Measurements from ENCODE around the gene CFAP61.

CFAP61 gene

GRCh38 chr20:20201639-20202038 is 149.3 kb downstream of the CFAP61 start:
- intact Hi-C loops (cut with DNase I), result no loop called here
- peak in 9 of 42 donors; percentile 16 to 56 (median 31) for DNase-seq

- DNase-seq, result no peak
- intact Hi-C loops (cut with DNase I), result no loop called here
Measured at GRCh38 chr20:20202768-20203167, 150.4 kb downstream of the CFAP61 start.

GRCh38 chr20:20203784-20204183 is 151.5 kb downstream of the CFAP61 start:
- intact Hi-C loops (cut with DNase I), result no loop called here
- DNase-seq, result no peak

- no peak for DNase-seq
- intact Hi-C loops (cut with DNase I), result no loop called here
Measured at GRCh38 chr20:20204256-20204655, 151.9 kb downstream of the CFAP61 start.

GRCh38 chr20:20205141-20205861 is 153.0 kb downstream of the CFAP61 start:
- no peak for DNase-seq
- intact Hi-C loops (cut with DNase I), result no loop called here

- no peak for DNase-seq
- intact Hi-C loops (cut with DNase I), result no loop called here
Measured at GRCh38 chr20:20205862-20206236, 153.5 kb downstream of the CFAP61 start.

GRCh38 chr20:20206788-20207187 is 154.5 kb downstream of the CFAP61 start:
- intact Hi-C loops (cut with DNase I), result no loop called here
- DNase-seq, result no peak

- intact Hi-C loops (cut with DNase I), result no loop called here
- DNase-seq, result peak in 5 of 42 donors; percentile 17 to 49 (median 35)
Measured at GRCh38 chr20:20207291-20207690, 155.0 kb downstream of the CFAP61 start.

- intact Hi-C loops (cut with DNase I), result no loop called here
- DNase-seq, result no peak
Measured at GRCh38 chr20:20207872-20208271, 155.5 kb downstream of the CFAP61 start.

- no peak for DNase-seq
- intact Hi-C loops (cut with DNase I), result no loop called here
Measured at GRCh38 chr20:20209684-20210083, 157.4 kb downstream of the CFAP61 start.

GRCh38 chr20:20210327-20210726 is 158.0 kb downstream of the CFAP61 start:
- DNase-seq, result peak in 13 of 42 donors; percentile 22 to 65 (median 49)
- intact Hi-C loops (cut with DNase I), result no loop called here

- intact Hi-C loops (cut with DNase I), result no loop called here
- DNase-seq, result no peak
Measured at GRCh38 chr20:20210943-20211273, 158.6 kb downstream of the CFAP61 start.

GRCh38 chr20:20211274-20211987 is 159.1 kb downstream of the CFAP61 start:
- intact Hi-C loops (cut with DNase I), result no loop called here
- DNase-seq, result peak in 1 of 42 donors; percentile 32

- intact Hi-C loops (cut with DNase I), result no loop called here
Measured at GRCh38 chr20:20211988-20212518, 159.7 kb downstream of the CFAP61 start.

GRCh38 chr20:20212675-20213096 is 160.4 kb downstream of the CFAP61 start:
- intact Hi-C loops (cut with DNase I), result no loop called here
- DNase-seq, result no peak

More at GRCh38 chr20:20211988-20212518, 159.7 kb downstream of the CFAP61 start:
- DNase-seq, result no peak

- intact Hi-C loops (cut with DNase I), result no loop called here
- peak in 3 of 42 donors; percentile 38 to 55 (median 40) for DNase-seq
Measured at GRCh38 chr20:20213526-20214121, 161.3 kb downstream of the CFAP61 start.

- DNase-seq, result no peak
- intact Hi-C loops (cut with DNase I), result no loop called here
Measured at GRCh38 chr20:20214757-20215275, 162.5 kb downstream of the CFAP61 start.

- DNase-seq, result no peak
- intact Hi-C loops (cut with DNase I), result no loop called here
Measured at GRCh38 chr20:20215976-20216727, 163.8 kb downstream of the CFAP61 start.

- intact Hi-C loops (cut with DNase I), result no loop called here
- no peak for DNase-seq
Measured at GRCh38 chr20:20216941-20217340, 164.6 kb downstream of the CFAP61 start.
